GM12878 (cell line): Measurements from ENCODE around the gene CAMTA1. TPM values are rescaled to one million over a fixed set of nuclear protein-coding genes. Genes with fewer than 3 reads are reported as not detected.

Experiments used
- ATAC-seq: fragments of 200-7000 bp; cut with Tn5 transposase; 3 replicates; pipeline ENCODE4 v1.9.1; 2020; ENCODE audit warnings: mild to moderate bottlenecking, moderate library complexity
- BruUV-seq: library from RNA; stranded (reverse); fragments of 400-500 nt; replicated peaks from 2 replicates; lab custom pipeline; 2021; lab: Mats Ljungman, UMichigan
- CTCF ChIA-PET: fragments of 300-600 bp; sonication (Branson Sonifier 250); formaldehyde crosslinking; extraction: SDS; loops from one replicate; lab custom pipeline; 2021; ENCODE audit warnings: inconsistent platforms; lab: Yijun Ruan, JAX
- POLR2A ChIA-PET: fragments of 350-600 bp; formaldehyde crosslinking; extraction: SDS; loops from one replicate; lab custom pipeline; 2021; ENCODE audit warnings: inconsistent platforms; lab: Charles Lee
- RAD21 ChIA-PET: fragments of 300-600 bp; sonication (Branson Sonifier 250); formaldehyde crosslinking; loops from one replicate; lab custom pipeline; 2023; ENCODE audit warnings: antibody characterized with exemption; ENCODE audit not compliant: unreplicated experiment; lab: Charles Lee
- SMC1A ChIA-PET: fragments of 300-600 bp; sonication (Branson Sonifier 250); formaldehyde crosslinking; loops from one replicate; lab custom pipeline; 2023; ENCODE audit not compliant: unreplicated experiment, uncharacterized antibody; lab: Charles Lee
- DNase-seq: peaks from one replicate; pipeline ENCODE4 v3.0.0-alpha.2; 2011; ENCODE audit warnings: low read depth, low spot score
- FAIRE-seq: peaks from 3 replicates; lab custom pipeline; 2011; peaks lifted over from hg19 to GRCh38; lab: Jason Lieb, UNC
- H2AFZ ChIP-seq: 2 replicates; pipeline ENCODE4 v1.6.0; 2011; ENCODE audit warnings: low read depth, low read length, control low read depth; ENCODE audit not compliant: control insufficient read depth
- H3K27ac ChIP-seq: 2 replicates; pipeline ENCODE4 v1.5.1; 2011; ENCODE audit warnings: control low read depth; ENCODE audit not compliant: control insufficient read depth, insufficient read depth
- H3K27me3 ChIP-seq, 2 experiments: replicated peaks in 1 of 2; 2 replicates each; pipeline versions ENCODE4 v1.6.0 to v1.6.1; 2011; ENCODE audit warnings: low read length in 1 of 2; ENCODE audit not compliant: control insufficient read depth in 2 of 2, insufficient read depth in 2 of 2
- H3K36me3 ChIP-seq, 2 experiments: 2 replicates each; pipeline ENCODE4 v1.5.1; 2011; ENCODE audit warnings: low read length in 1 of 2; ENCODE audit not compliant: control insufficient read depth in 2 of 2, insufficient read depth in 2 of 2
- H3K4me1 ChIP-seq: 2 replicates; pipeline ENCODE4 v1.6.1; 2011; ENCODE audit warnings: mild to moderate bottlenecking, low read length, moderate library complexity, mixed read lengths; ENCODE audit not compliant: control insufficient read depth, insufficient read depth
- H3K4me2 ChIP-seq: 2 replicates; pipeline ENCODE4 v1.6.0; 2011; ENCODE audit warnings: control low read depth; ENCODE audit not compliant: control insufficient read depth, insufficient read depth
- H3K4me3 ChIP-seq: fragments of 200-600 bp; sonication (generic); 2 replicates; pipeline ENCODE4 v1.5.1; 2016
- H3K79me2 ChIP-seq: 2 replicates; pipeline ENCODE4 v1.6.0; 2011; ENCODE audit warnings: low read length; ENCODE audit not compliant: control insufficient read depth, insufficient read depth
- H3K9ac ChIP-seq: 2 replicates; pipeline ENCODE4 v1.8.0; 2011; ENCODE audit warnings: low read length, control low read depth, mixed read lengths; ENCODE audit not compliant: control insufficient read depth, insufficient read depth
- H3K9me3 ChIP-seq: replicated peaks from 3 replicates; pipeline ENCODE4 v1.5.1; 2011; ENCODE audit warnings: mild to moderate bottlenecking, low read length; ENCODE audit not compliant: control insufficient read depth, insufficient read depth
- H4K20me1 ChIP-seq: 2 replicates; pipeline ENCODE4 v1.6.0; 2011; ENCODE audit not compliant: control insufficient read depth, insufficient read depth
- CEBPB ChIP-seq, 2 experiments: fragments of 150-350 bp in 1 of 2; IDR thresholded peaks; 2 replicates each; pipeline ENCODE4 v1.6.1; 2012 to 2014; ENCODE audit warnings: low read depth in 2 of 2, low read length in 2 of 2, borderline replicate concordance in 1 of 2, inconsistent platforms in 1 of 2
- IRF5 ChIP-seq: fragments of 450-650 bp; IDR thresholded peaks from 2 replicates; pipeline ENCODE4 v1.6.1; 2017; ENCODE audit warnings: borderline replicate concordance
- MEF2B ChIP-seq: fragments of 450-650 bp; IDR thresholded peaks from 2 replicates; pipeline ENCODE4 v1.6.1; 2018; ENCODE audit warnings: mild to moderate bottlenecking, moderate library complexity; ENCODE audit not compliant: partially characterized antibody, poor library complexity, severe bottlenecking
- PAX8 ChIP-seq: fragments of 450-650 bp; IDR thresholded peaks from 2 replicates; pipeline ENCODE4 v1.6.1; 2017; ENCODE audit warnings: mild to moderate bottlenecking, moderate library complexity
- RUNX3 ChIP-seq: IDR thresholded peaks from 2 replicates; pipeline ENCODE4 v1.6.1; 2012; ENCODE audit warnings: low read length, inconsistent platforms
- SPI1 ChIP-seq: IDR thresholded peaks from 2 replicates; pipeline ENCODE4 v1.6.1; 2011; ENCODE audit warnings: low read depth, mild to moderate bottlenecking, low read length, moderate library complexity, borderline replicate concordance; ENCODE audit not compliant: insufficient read depth
- USF1 ChIP-seq: IDR thresholded peaks from 2 replicates; pipeline ENCODE4 v1.6.1; 2011; ENCODE audit warnings: borderline replicate concordance, low read depth, mild to moderate bottlenecking, moderate library complexity, mixed read lengths, low read length; ENCODE audit not compliant: insufficient read depth; ENCODE audit errors: extremely low read length
- YY1 ChIP-seq: IDR thresholded peaks from 2 replicates; pipeline ENCODE4 v1.6.1; 2011; ENCODE audit warnings: low read depth, mild to moderate bottlenecking, low read length
- WGBS: methylation state at CpG from one replicate; pipeline ENCODE4 v1.1.6; 2016; ENCODE audit warnings: low lambda C conversion rate; ENCODE audit not compliant: insufficient replicate concordance, insufficient coverage; ENCODE audit errors: missing lambda C conversion rate; 5-methylcytosine and 5-hydroxymethylcytosine counted together
- in situ Hi-C: fragments of 300-500 bp; cut with MboI; formaldehyde crosslinking; loops from 9 replicates; pipeline ENCODE4 v1.14.3; 2018; ENCODE audit warnings: mixed read lengths
- intact Hi-C: fragments of 100-400 bp; cut with micrococcal nuclease; formaldehyde crosslinking; loops from one replicate; pipeline ENCODE4 v1.14.2; 2022; ENCODE audit not compliant: unreplicated experiment
- polyA plus RNA-seq, 11 experiments: library from polyadenylated mRNA; depleted of rRNA in 4 of 11; unstranded in 6 of 11; stranded (reverse) in 5 of 11; fragments of >200 nt; fragmentation: Nextera tagmentation in 4 of 11; fragmentation: Illumina TruSeq in 1 of 11; extraction: Ambion mirVana in 4 of 11; extraction: Trizol in 1 of 11; gene quantifications; 1 replicate in 1 of 11; 2 replicates in 10 of 11; pipeline versions ENCODE4 v1.2.1 to v1.2.3, GENCODE V29; 2011 to 2016; ENCODE audit warnings: inconsistent platforms in 2 of 11, missing spikeins in 2 of 11, low read depth in 1 of 11
- total RNA-seq, 4 experiments: library from RNA; depleted of rRNA in 3 of 4; stranded (reverse); fragments of >200 nt in 3 of 4; fragmentation: Illumina TruSeq in 1 of 4; extraction: Trizol in 1 of 4; gene quantifications; 2 replicates each; pipeline versions ENCODE4 v1.2.1 to v1.2.3, GENCODE V29; 2013 to 2021

CAMTA1 gene
- total and polyA plus RNA-seq, 10 of the 15 experiments (the other 5 are each of a cell fraction or from before 2014, with no cell fraction given), result 37.7 to 148 (median 76.4) TPM

- POLR2A ChIA-PET, result no interaction called here
- in situ Hi-C loops (no loop called here), intact Hi-C loops (no loop called here)
- no peaks in the 10 kb centered on the region for H3K4me1 ChIP-seq
- TF ChIP-seq RUNX3 (no peak), MEF2B (no peak), CEBPB (IDR thresholded peaks at IDR 0.05; ENCODE audit: borderline replicate concordance in 1 of 2, low read depth in 2 of 2, low read length in 2 of 2) (no peak)
- no peaks in the 10 kb centered on the region for H3K36me3 ChIP-seq
- ATAC-seq (no peak), DNase-seq (no peak), FAIRE-seq (no peak)
- H3K4me3 ChIP-seq, result no peak overlapping the region
- H3K9me3 ChIP-seq, result no peaks in the 10 kb centered on the region
- 38% methylated on average over 12 of the region's 12 CpGs for WGBS
- no peak overlapping the region for H2AFZ ChIP-seq
- RAD21 ChIA-PET, result no interaction called here
- no TSS peak for BruUV-seq
- no peak overlapping the region for H3K27ac ChIP-seq
- CTCF ChIA-PET, result no interaction called here
- H3K27me3 ChIP-seq, result peaks cover 0 to 2% of the 10 kb centered on the region in 2 experiments; a peak in 2 of 4 replicates
- H3K4me2 ChIP-seq, result no peak overlapping the region
- H3K9ac ChIP-seq, result no peak overlapping the region
- no peaks in the 10 kb centered on the region for H3K79me2 ChIP-seq
- H4K20me1 ChIP-seq, result no peaks in the 10 kb centered on the region
- SMC1A ChIA-PET, result no interaction called here
Measured at GRCh38 chr1:7464736-7465135, 679.5 kb downstream of the CAMTA1 start.

GRCh38 chr1:7467476-7468175 lies 682.4 kb downstream of the CAMTA1 start:
- Histone ChIP-seq H3K79me2 (no peaks in the 10 kb centered on the region), H3K9me3 (no peaks in the 10 kb centered on the region), H3K9ac (no peak overlapping the region), H3K4me1 (peaks cover 10% of the 10 kb centered on the region), H4K20me1 (no peaks in the 10 kb centered on the region), H2AFZ (no peak overlapping the region), H3K4me3 (no peak overlapping the region), H3K36me3 (no peaks in the 10 kb centered on the region), H3K4me2 (no peak overlapping the region), H3K27ac (no peak overlapping the region), H3K27me3 (peaks cover 0 to 2% of the 10 kb centered on the region in 2 experiments; a peak in 2 of 4 replicates)
- intact Hi-C loops (no loop called here), in situ Hi-C loops (no loop called here)
- ATAC-seq, result no peak
- no peak for DNase-seq
- ChIA-PET SMC1A (no interaction called here), CTCF (no interaction called here), RAD21 (no interaction called here), POLR2A (no interaction called here)
- 44% methylated on average over 24 of the region's 27 CpGs for WGBS
- FAIRE-seq, result no peak
- BruUV-seq, result no TSS peak
- TF ChIP-seq IRF5, result no peak
- TF ChIP-seq YY1, result no peak
- no peak for TF ChIP-seq PAX8
- no peak for TF ChIP-seq USF1
- TF ChIP-seq SPI1, result no peak
